ENCODE data around the gene DNMBP.
"Not testable (repeated sequence)": the region's sequence is repeated elsewhere in the genome, so short reads cannot be mapped to it uniquely, and the experiment has no call there.

Gene DNMBP

GRCh38 chr10:99945263-99945662 lies 64.5 kb downstream of the DNMBP start:
- no peak for DNase-seq

- DNase-seq, result no peak
Observed at GRCh38 chr10:99944860-99945259, 64.9 kb downstream of the DNMBP start.

DNA sequence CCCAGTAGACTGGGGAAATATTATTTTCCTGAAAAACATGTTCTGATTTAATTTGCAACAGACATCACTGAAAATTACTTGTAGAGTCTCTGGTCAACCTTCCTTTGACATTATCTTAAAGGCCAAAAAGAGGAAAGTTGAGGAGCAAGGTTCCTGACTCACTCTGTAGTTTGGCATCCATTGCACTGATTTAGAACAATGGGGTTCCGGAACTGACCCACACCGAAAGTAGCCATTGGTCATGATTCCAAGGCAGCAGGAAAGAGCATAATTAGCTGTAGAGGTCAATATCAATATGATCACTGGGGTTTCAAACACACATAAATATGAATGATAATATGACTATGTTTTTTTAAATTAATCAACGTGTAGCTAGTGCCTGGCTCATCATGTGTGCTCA lies 65.8 kb downstream of the DNMBP start:
- DNase-seq, result no peak

GRCh38 chr10:99941942-99942820 lies 67.6 kb downstream of the DNMBP start:
- no peak for DNase-seq

- DNase-seq, result no peak
Observed at GRCh38 chr10:99938563-99938962, 71.2 kb downstream of the DNMBP start.

DNA sequence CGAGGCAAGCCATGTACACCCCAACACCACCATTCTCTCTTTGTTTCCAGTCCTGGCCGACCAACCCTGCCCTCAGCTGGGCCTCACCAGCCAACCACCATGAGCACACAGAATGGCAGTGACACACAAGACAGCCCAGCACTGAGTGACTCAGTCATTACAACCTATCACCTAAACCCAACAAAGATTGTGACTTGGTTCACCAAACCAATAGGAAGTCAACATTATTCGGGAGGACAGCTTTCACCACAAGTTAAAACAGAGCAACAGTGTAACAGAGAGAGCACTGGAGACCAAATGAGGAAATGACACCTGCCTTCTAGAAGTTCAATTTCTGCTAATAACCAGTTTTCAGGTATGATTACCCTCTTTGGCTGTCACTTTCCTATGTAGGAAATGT lies 72.1 kb downstream of the DNMBP start:
- DNase-seq, result no peak

- not testable (repeated sequence) for DNase-seq
Observed at GRCh38 chr10:99932203-99932957, 77.4 kb downstream of the DNMBP start.

DNA sequence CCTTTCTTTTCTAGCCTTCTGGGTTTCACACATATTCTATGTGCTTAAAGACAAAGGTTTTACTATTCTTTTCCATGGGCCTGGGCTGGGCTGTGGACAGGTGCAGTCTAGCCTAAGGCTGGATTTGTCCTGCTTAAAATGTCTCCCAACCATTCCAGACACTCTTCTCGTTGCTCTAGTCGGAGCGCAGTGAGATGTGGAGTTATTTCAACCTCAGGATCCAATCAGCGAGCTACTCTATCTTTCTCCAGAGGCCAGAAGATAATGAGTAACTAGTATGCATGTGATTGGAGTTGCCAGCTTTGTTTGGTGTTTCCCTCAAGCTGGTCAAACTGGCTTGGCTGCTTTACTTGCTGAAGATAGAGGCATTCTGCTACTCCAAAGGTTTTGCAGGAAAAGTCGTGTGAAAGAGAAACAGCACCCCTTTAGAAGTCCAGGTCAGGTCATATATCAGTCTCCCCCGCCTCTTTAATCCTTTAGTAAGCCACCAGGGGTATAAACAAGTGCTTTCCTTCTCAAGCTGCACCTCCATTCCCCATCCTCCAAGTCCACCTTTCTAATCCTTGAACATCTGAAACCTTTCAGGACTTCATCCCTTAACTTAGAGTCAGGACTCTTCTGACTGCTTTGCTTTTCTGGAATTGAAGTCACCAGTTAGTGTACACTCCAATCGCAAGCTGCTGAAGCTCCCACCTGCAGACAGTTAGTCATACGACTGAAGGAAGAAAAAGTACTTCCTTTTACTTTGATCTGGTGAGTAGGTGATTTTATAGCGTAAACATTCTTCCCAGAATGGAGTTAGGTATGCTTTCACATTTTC lies 78.8 kb downstream of the DNMBP start:
- DNase-seq, result no peak

DNA sequence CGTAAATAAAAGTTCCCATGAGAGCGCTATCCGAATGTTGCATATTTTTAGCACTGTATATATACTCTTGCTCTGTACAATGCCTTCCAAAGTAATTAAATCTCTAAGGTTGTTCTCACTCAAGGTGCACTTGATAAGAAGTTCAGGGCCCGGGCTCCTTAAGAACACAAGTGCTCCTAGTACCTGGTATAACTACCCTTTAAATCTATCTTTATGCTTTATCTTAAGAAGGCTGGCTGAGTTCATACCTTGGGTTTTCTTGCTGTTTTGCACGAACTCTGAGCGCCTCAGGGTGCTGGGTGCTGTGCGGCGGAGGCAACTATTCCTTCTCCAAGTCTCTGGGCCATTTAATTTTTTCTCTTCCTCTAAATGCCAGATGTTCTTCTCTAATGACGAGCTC lies 80.4 kb downstream of the DNMBP start:
- no peak for DNase-seq

GRCh38 chr10:99927721-99928280 lies 81.9 kb downstream of the DNMBP start:
- no peak for DNase-seq

DNA sequence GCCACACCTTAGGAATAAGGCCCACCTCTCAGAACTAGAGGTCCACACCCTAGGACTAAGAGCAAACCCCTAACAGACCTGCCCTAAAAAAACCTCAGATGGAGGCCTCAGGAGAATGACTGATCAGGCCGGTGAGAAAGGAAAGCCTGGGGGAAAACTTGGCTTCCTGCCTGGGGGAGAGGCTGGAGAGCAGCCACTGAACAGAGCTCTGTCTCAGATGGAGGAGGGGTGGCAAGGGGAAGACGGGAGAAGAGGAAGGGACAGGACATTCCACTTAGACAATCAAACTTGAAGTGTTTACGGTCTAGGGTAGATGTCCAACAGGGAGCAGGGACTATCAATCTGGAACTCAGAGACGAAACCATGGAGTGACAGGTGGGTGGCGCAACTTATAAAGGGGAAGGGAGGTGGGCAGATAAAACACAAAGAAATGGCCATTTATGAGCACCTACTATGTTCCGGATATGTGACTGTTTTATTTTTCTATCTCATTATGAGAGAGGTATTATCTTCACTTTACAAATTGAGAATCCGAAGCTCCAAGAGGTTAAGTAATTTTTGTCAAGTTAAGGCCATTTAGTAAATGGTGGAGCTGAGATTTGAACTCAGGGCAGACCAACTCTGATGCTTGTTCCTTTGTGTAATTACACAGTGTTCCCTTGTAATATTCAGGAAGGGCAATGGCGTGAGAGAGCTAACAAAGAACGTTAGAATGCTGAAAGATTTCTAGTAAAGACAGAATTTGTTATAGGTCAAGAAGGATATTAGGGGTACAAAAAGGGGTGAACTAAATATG lies 82.6 kb downstream of the DNMBP start:
- DNase-seq, result no peak

DNA sequence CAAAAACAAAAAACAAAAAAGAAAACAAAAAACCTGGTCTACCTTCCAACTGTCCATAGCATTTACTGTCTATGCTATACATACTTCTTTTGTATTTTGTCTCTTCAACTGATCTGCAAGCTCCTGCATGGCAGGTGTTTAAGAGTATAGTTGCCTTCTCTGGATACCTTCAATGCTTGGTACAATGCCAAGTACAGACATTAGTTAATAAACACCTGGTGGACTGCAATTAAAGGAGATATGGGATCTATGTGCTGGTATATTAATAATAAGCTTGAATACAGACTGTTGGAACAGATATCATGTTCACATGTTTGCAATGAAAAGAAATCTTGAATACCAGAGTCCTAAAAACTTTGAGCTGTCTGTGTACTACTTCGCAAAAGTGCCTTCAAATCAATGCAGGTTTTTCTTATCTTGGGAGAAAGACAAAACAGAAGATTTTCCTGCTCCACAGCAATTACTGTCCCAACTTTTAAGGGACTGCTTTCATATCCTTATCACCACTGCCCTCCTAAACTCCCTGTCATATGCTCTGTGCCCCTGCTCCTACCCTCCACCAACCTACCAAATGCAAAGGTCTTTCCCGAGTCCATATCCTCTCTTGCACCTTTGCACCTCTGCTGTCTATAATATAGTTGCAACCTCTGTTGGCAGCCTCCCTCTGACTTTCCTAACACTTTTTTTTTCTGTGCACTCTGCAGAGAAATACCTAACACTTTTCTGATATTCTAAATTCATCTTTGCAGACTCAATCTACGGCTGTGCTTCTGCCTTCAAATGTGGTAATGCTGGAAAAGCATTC lies 85.1 kb downstream of the DNMBP start:
- no peak for DNase-seq

DNA sequence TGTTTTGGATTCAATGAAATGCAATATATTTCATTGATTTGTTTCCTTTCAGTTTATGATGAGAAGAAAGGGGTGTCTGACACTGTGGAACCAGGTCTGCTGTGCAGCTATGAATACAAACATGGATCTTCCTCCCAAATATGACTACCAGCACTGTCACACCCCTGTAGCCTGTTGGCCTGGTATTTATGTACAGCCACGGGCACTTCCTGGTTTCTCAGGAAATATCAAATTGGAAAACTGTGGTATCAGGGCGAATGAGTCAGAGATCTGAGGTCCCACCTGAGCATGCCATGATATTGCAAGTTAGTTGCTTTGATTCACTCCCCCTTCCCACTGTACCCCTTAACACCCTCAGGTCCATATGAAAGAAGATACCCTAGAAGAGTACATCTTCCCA lies 87.8 kb downstream of the DNMBP start:
- no peak for DNase-seq

DNA sequence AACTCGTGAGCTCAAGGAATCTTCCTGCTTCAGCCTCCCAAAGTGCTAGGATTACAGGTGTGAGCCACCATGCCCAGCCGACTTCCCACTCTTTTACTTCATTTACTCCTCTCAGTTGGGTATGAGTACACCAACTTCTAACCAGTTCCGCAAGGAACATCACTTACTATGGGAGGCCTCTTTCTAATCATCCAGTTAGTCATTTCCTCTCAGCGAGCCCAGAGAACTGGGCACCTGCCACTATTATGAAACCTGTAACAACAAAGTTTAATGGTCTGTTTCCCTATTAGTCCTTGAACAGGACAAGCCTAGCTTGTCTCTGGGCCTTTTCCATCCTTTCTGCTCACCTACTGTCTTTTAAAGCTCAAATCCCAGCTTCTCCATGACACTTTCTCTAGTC lies 88.8 kb downstream of the DNMBP start:
- DNase-seq, result no peak

- DNase-seq, result no peak
Observed at GRCh38 chr10:99920486-99920885, 89.3 kb downstream of the DNMBP start.

- DNase-seq, result no peak
Observed at GRCh38 chr10:99917963-99918825, 91.6 kb downstream of the DNMBP start.

- DNase-seq, result no peak
Observed at GRCh38 chr10:99916776-99917175, 93.0 kb downstream of the DNMBP start.

DNA sequence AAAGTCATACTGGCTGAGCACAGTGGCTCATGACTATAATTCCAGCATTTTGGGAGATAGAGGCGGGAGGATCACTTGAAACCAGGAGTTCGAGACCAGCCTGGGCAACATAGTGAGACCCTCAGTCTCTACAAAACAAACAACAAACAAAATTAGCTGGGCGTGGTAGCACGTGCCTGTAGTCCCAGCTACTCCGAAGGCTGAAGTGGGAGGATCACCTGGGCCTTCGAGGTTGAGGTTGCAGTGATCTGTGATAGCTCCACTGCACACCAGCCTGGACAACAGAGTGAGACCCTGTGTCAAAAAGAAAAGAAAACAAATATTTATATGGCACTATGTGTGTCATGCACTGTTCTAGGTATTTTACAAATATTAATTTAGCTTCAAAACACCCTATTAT lies 94.3 kb downstream of the DNMBP start:
- no peak for DNase-seq

DNA sequence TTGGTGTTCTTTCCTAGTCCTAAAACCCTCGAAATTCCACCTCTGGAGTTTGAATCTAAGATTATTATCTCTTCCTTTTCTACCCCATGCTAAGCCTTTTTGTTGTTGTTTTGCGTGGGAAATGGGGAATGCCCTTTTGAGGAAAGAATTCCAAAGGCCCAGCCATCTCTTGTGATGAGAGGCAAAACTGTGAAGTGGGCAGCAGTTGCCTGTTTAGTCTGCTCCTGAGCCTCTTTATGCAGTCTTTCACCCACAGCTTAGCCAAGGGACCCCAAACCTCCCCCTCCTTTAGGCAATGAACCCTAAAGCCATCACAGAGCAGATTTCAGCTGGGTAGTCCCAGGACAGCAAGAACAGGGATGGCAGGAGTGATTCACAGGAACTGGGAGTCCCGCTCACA lies 95.5 kb downstream of the DNMBP start:
- no peak for DNase-seq

DNA sequence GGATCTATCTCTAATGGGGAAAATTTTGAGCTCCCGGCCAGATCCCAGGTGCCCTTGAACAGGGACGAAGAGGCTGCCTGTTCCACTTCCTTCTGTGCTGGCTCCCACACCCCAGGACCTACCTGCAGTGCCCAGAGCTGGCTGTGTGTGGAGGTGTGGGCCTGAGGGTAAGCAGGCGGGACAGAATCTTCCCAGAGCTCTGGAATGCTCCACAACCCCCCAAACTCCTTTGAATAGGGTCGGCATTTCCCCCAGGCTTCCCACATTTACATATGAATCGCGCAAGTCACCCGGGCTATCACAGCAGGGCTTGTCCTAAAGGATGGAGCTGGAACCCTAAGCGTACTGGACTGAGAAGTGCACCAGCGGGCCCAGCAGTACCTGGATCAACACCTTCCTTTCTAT lies 95.9 kb downstream of the DNMBP start:
- no peak for DNase-seq
